ENCODE measurements around the gene NPHS2. TPM values are rescaled to one million over a fixed set of nuclear protein-coding genes. Genes with fewer than 3 reads are reported as not detected.
A peak's percentile ranks its signal among the peaks of the same experiment; 100 is the strongest.

The NPHS2 gene
- total and polyA plus RNA-seq, 8 donors: 0.55 TPM; not detected in 7

DNA sequence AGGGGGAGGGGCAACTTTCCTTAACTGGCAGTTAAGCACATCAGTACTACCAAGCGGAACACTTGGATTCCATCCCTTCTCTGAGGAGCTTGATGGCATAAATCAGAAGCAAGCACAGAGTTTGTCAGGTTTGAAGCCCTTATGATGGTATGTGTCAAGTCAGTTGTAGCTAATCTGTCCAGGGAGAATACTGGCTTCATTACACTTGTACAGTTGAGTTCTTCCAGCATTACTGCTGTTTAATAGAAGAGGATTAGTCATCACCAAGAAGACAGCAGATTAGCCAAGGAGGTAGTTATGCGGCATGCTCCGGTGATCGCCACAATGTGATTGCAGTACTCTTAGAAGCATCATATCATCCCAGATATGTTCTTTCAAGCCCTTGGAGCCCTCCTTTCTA lies 13.8 kb upstream of the NPHS2 start:
- Histone ChIP-seq H3K4me3 (no peak overlapping the region), H3K4me1 (peaks cover 11 to 21% (median 17%) of the 10 kb centered on the region in 4 donors), H3K9me3 (peaks cover 0 to 4% (median 0%) of the 10 kb centered on the region in 4 donors), H3K27me3 (peaks cover 0 to 33% (median 17%) of the 10 kb centered on the region in 3 donors), H3K27ac (no peak overlapping the region), H3K36me3 (no peaks in the 10 kb centered on the region)
- DNase-seq: no peak
- TF ChIP-seq EP300 (IDR thresholded peaks at IDR 0.05) (no peak), POLR2AphosphoS5 (IDR thresholded peaks at IDR 0.05) (no peak), POLR2A (IDR thresholded peaks at IDR 0.05) (no peak)
- TF ChIP-seq, protein P1, sequence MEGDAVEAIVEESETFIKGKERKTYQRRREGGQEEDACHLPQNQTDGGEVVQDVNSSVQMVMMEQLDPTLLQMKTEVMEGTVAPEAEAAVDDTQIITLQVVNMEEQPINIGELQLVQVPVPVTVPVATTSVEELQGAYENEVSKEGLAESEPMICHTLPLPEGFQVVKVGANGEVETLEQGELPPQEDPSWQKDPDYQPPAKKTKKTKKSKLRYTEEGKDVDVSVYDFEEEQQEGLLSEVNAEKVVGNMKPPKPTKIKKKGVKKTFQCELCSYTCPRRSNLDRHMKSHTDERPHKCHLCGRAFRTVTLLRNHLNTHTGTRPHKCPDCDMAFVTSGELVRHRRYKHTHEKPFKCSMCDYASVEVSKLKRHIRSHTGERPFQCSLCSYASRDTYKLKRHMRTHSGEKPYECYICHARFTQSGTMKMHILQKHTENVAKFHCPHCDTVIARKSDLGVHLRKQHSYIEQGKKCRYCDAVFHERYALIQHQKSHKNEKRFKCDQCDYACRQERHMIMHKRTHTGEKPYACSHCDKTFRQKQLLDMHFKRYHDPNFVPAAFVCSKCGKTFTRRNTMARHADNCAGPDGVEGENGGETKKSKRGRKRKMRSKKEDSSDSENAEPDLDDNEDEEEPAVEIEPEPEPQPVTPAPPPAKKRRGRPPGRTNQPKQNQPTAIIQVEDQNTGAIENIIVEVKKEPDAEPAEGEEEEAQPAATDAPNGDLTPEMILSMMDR (IDR thresholded peaks at IDR 0.05): no peak
- WGBS, 5 donors: 89 to 96% (median 93%) methylated on average over 4 of the region's 4 CpGs
- intact Hi-C loops (cut with DNase I; ENCODE audit: low total_unique reads): no loop called here

DNA sequence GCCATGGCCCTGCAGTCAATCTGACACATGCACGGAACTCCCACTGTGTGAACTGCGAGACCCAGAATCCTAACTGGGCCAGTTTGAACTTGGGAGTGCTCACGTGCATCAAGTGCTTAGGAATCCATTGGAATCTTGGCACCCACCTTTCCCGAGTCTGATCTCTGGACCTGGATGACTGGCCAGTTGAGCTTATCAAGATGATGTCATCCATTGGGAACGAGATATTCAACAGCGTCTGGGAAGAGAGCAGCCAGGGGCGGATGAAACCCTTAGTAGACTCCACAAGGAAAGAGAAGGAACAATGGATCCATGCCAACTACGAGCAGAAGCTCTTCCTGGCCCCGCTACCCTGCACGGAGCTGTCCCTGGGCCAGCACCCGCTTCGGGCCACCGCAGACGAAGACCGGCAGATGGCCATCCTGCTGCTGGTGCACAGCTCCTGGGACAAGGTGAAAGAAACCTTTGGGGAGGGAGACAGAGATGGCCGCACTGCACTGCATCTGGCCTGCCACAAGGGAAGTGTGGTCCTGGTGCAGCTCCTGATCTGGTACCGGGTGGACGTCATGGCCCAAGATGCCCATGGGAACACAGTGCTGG lies 12.8 kb upstream of the NPHS2 start:
- peaks cover 0 to 4% (median 0%) of the 10 kb centered on the region in 4 donors for H3K9me3 ChIP-seq
- WGBS, 5 donors: 86 to 95% (median 92%) methylated on average over 16 to 18 of the region's 18 CpGs
- intact Hi-C loops (cut with DNase I; ENCODE audit: low total_unique reads): no loop called here
- no peak for DNase-seq
- peaks cover 11 to 21% (median 17%) of the 10 kb centered on the region in 4 donors for H3K4me1 ChIP-seq
- no peaks in the 10 kb centered on the region for H3K36me3 ChIP-seq
- H3K27ac ChIP-seq: no peak overlapping the region
- no peak overlapping the region for H3K4me3 ChIP-seq
- peaks cover 0 to 31% (median 17%) of the 10 kb centered on the region in 3 donors for H3K27me3 ChIP-seq
- TF ChIP-seq POLR2A (IDR thresholded peaks at IDR 0.05) (no peak), EP300 (IDR thresholded peaks at IDR 0.05) (no peak), POLR2AphosphoS5 (IDR thresholded peaks at IDR 0.05) (no peak)
- TF ChIP-seq, protein P1 (IDR thresholded peaks at IDR 0.05): no peak

DNA sequence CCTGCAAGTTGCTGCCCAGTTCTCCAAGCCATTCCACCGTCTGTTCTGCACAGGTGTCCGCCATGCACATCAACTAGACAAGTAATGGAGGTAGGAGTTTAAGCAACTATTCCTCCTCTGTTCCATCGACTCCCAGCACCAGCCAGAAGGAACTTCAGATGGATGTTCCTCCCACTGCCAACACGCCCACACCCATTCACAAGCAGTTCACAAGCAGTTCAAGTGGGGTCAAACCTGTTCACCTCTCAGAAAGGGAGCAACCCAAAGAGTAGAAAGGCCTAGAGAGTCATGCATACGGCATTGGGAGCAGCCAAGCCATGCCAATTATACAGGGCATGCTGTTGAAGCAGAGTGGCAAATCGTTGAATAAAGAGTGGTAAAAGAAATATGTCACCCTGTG lies 11.6 kb upstream of the NPHS2 start:
- peaks cover 11 to 21% (median 17%) of the 10 kb centered on the region in 4 donors for H3K4me1 ChIP-seq
- peaks cover 0 to 4% (median 0%) of the 10 kb centered on the region in 4 donors for H3K9me3 ChIP-seq
- intact Hi-C loops (cut with DNase I; ENCODE audit: low total_unique reads): no loop called here
- no peak overlapping the region for H3K4me3 ChIP-seq
- H3K27me3 ChIP-seq: peaks cover 0 to 34% (median 17%) of the 10 kb centered on the region in 3 donors
- TF ChIP-seq, protein P1 (IDR thresholded peaks at IDR 0.05): no peak
- H3K27ac ChIP-seq: no peak overlapping the region
- DNase-seq: no peak
- WGBS, 5 donors: 86 to 96% (median 95%) methylated on average over 6 of the region's 6 CpGs
- no peaks in the 10 kb centered on the region for H3K36me3 ChIP-seq

DNA sequence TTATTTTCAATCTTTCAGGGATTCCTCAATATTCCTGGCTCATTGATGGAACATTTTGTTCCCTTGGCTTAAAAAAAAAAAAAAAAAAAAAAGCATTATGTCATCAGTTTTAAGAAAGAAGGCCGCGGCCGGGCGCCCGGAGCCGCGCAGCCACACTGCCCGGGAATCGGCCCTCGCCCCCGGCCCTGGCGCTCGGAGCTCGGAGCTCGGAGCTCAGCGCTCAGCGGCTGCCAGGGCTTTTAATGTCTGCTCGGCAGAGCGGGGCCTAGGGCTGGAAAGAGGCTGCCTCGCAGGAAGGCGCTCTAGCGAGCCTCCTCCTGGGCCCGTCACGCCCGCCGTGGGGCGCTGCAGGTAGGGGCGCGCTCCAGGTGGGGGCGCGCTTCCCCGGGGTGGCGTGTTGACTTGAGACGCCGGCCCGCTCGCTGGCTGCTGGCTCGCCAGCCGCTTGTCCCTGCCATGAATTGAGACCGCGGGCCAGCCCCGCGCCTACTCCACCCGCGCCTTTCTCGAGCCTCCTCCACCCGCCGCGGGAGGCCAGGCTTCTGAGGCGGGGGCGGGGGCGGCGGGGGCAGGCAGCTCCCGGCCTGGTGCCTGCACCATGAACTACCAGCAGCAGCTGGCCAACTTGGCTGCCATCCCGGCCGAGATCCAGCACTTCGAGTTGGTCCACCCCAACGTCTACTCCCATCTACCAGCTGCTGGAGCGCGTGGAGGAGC lies 10.5 kb upstream of the NPHS2 start:
- DNase-seq: peak; percentile 85 to 87

More for the DNA sequence above, 10.5 kb upstream of the NPHS2 start:
- peaks cover 6 to 12% (median 9%) of the 10 kb centered on the region in 4 donors for H3K4me1 ChIP-seq
- peak overlapping the region; percentile 75 to 86 (median 81) for H3K27ac ChIP-seq
- H3K27me3 ChIP-seq: peaks cover 0 to 28% (median 7%) of the 10 kb centered on the region in 3 donors
- intact Hi-C loops (cut with DNase I; ENCODE audit: low total_unique reads): no loop called here
- peak overlapping the region; percentile 33 to 46 (median 44) for H3K4me3 ChIP-seq
- H3K9me3 ChIP-seq: no peaks in the 10 kb centered on the region
- TF ChIP-seq POLR2AphosphoS5 (IDR thresholded peaks at IDR 0.05) (peak in 1 of 3 donors; percentile 9), POLR2A (IDR thresholded peaks at IDR 0.05) (no peak), EP300 (IDR thresholded peaks at IDR 0.05) (no peak)
- TF ChIP-seq, protein P1 (IDR thresholded peaks at IDR 0.05): peak in 5 of 7 experiments; percentile 52 to 75 (median 59)
- WGBS, 5 donors: 2 to 15% (median 5%) methylated on average over 32 to 60 of the region's 60 CpGs
- H3K36me3 ChIP-seq: no peaks in the 10 kb centered on the region

Data from stomach (tissue), 9 donors.